MM.1S (cell line): ENCODE results near the gene XYLT1.

Experiments
- DNase-seq: peaks from one replicate; pipeline ENCODE4 v3.0.0-alpha.2; 2015
- H2AFZ ChIP-seq: fragments of 300-600 bp; sonication (generic); 2 replicates; pipeline ENCODE4 v1.6.0; 2016; ENCODE audit warnings: antibody characterized with exemption, low read length
- H3F3A ChIP-seq: fragments of 300-600 bp; sonication (generic); 2 replicates; pipeline ENCODE4 v1.6.1; 2016; ENCODE audit warnings: mild to moderate bottlenecking, antibody characterized with exemption, low read length, moderate library complexity, mixed read lengths; ENCODE audit not compliant: insufficient read depth
- H3K27ac ChIP-seq: fragments of 300-600 bp; sonication (generic); 2 replicates; pipeline ENCODE4 v1.5.1; 2016; ENCODE audit warnings: mild to moderate bottlenecking, low read length
- H3K27me3 ChIP-seq: fragments of 300-600 bp; sonication (generic); replicated peaks from 2 replicates; pipeline ENCODE4 v1.6.0; 2016; ENCODE audit warnings: low read length; ENCODE audit not compliant: insufficient read depth
- H3K36me3 ChIP-seq: fragments of 300-600 bp; sonication (generic); replicated peaks from 2 replicates; pipeline ENCODE4 v1.6.1; 2016; ENCODE audit warnings: mild to moderate bottlenecking, low read length, mixed read lengths; ENCODE audit not compliant: insufficient read depth
- H3K4me1 ChIP-seq: fragments of 300-600 bp; sonication (generic); 2 replicates; pipeline ENCODE4 v1.6.1; 2016; ENCODE audit warnings: low read length, mixed read lengths
- H3K4me2 ChIP-seq: fragments of 300-600 bp; sonication (generic); 2 replicates; pipeline ENCODE4 v1.6.0; 2016; ENCODE audit warnings: low read depth, low read length
- H3K4me3 ChIP-seq: fragments of 300-600 bp; sonication (generic); 2 replicates; pipeline ENCODE4 v1.5.1; 2016; ENCODE audit warnings: low read length, mixed read lengths
- H3K79me2 ChIP-seq: fragments of 300-600 bp; sonication (generic); 2 replicates; pipeline ENCODE4 v1.6.1; 2016; ENCODE audit warnings: mixed run types, low read length, mixed read lengths
- H3K9ac ChIP-seq: fragments of 300-600 bp; sonication (generic); 2 replicates; pipeline ENCODE4 v1.6.1; 2016; ENCODE audit warnings: low read length, mixed read lengths
- H3K9me2 ChIP-seq: fragments of 300-600 bp; sonication (generic); replicated peaks from 2 replicates; pipeline ENCODE4 v1.6.1; 2016; ENCODE audit warnings: mild to moderate bottlenecking, low read length, mixed read lengths; ENCODE audit not compliant: insufficient read depth
- H3K9me3 ChIP-seq: fragments of 300-600 bp; sonication (generic); replicated peaks from 2 replicates; pipeline ENCODE4 v1.6.1; 2016; ENCODE audit warnings: mild to moderate bottlenecking, low read length, mixed read lengths; ENCODE audit not compliant: insufficient read depth
- H4K20me1 ChIP-seq: fragments of 300-600 bp; sonication (generic); 2 replicates; pipeline ENCODE4 v1.6.1; 2016; ENCODE audit warnings: mild to moderate bottlenecking, low read length, moderate library complexity, mixed read lengths; ENCODE audit not compliant: insufficient read depth
- EZH2 ChIP-seq: fragments of 300-600 bp; sonication (generic); optimal IDR thresholded peaks from 2 replicates; pipeline ENCODE3; 2017; ENCODE audit warnings: low read depth, mild to moderate bottlenecking, antibody characterized with exemption, low read length, mixed read lengths
- EZH2phosphoT487 ChIP-seq: fragments of 300-600 bp; sonication (generic); IDR thresholded peaks from 2 replicates; pipeline ENCODE4 v1.6.1; 2018; ENCODE audit warnings: antibody characterized with exemption, low read length
- TF ChIP-seq, protein P1 (sequence below): fragments of 300-600 bp; sonication (generic); IDR thresholded peaks from 2 replicates; pipeline ENCODE4 v1.5.1; 2016; ENCODE audit warnings: antibody characterized with exemption, low read length, mixed read lengths

XYLT1 gene

GRCh38 chr16:17391715-17392114 lies 79.0 kb downstream of the XYLT1 start:
- Histone ChIP-seq H3K27ac (no peak overlapping the region), H3K4me2 (no peak overlapping the region), H3K4me1 (no peaks in the 10 kb centered on the region), H2AFZ (no peak overlapping the region), H3K4me3 (no peak overlapping the region), H3F3A (no peaks in the 10 kb centered on the region), H3K9ac (no peak overlapping the region), H4K20me1 (no peaks in the 10 kb centered on the region; the same call in 1 of the 2 replicates), H3K9me3 (no peaks in the 10 kb centered on the region), H3K9me2 (no peaks in the 10 kb centered on the region), H3K79me2 (peaks cover 48% of the 10 kb centered on the region), H3K36me3 (no peaks in the 10 kb centered on the region), H3K27me3 (no peaks in the 10 kb centered on the region)
- DNase-seq = no peak
- TF ChIP-seq, protein P1, sequence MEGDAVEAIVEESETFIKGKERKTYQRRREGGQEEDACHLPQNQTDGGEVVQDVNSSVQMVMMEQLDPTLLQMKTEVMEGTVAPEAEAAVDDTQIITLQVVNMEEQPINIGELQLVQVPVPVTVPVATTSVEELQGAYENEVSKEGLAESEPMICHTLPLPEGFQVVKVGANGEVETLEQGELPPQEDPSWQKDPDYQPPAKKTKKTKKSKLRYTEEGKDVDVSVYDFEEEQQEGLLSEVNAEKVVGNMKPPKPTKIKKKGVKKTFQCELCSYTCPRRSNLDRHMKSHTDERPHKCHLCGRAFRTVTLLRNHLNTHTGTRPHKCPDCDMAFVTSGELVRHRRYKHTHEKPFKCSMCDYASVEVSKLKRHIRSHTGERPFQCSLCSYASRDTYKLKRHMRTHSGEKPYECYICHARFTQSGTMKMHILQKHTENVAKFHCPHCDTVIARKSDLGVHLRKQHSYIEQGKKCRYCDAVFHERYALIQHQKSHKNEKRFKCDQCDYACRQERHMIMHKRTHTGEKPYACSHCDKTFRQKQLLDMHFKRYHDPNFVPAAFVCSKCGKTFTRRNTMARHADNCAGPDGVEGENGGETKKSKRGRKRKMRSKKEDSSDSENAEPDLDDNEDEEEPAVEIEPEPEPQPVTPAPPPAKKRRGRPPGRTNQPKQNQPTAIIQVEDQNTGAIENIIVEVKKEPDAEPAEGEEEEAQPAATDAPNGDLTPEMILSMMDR = no peak
- TF ChIP-seq EZH2 (no peak), EZH2phosphoT487 (no peak)

DNA sequence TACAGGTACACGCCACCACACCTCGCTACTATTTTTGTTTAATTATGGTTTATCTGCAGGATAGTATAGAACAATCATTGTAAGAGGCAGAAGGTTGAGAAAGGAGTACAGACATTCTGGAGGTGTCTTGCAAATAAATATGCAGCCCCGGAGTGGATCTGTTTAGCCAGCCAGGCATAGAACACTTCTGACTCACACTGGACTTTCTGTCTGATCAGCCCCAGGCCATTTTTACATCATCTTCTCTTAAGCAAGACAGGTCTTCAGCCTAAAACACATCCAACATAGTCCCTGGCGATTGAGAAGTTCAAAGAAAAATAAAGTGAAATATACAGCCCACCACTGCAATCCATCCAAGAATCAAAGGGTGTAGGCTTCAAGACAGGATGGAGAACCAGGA lies 81.4 kb downstream of the XYLT1 start:
- TF ChIP-seq, protein P1 = no peak
- no peak for TF ChIP-seq EZH2phosphoT487
- no peak for TF ChIP-seq EZH2
- no peaks in the 10 kb centered on the region for H3K9me2 ChIP-seq
- H3K4me2 ChIP-seq = no peak overlapping the region
- no peak overlapping the region for H2AFZ ChIP-seq
- no peaks in the 10 kb centered on the region for H3K9me3 ChIP-seq
- no peaks in the 10 kb centered on the region for H3K36me3 ChIP-seq
- no peak overlapping the region for H3K9ac ChIP-seq
- DNase-seq = no peak
- H3K27ac ChIP-seq = no peak overlapping the region
- no peaks in the 10 kb centered on the region for H3K4me1 ChIP-seq
- no peaks in the 10 kb centered on the region for H3F3A ChIP-seq
- H3K4me3 ChIP-seq = no peak overlapping the region
- no peaks in the 10 kb centered on the region for H3K27me3 ChIP-seq
- H3K79me2 ChIP-seq = peaks cover 52% of the 10 kb centered on the region
- H4K20me1 ChIP-seq = no peaks in the 10 kb centered on the region

DNA sequence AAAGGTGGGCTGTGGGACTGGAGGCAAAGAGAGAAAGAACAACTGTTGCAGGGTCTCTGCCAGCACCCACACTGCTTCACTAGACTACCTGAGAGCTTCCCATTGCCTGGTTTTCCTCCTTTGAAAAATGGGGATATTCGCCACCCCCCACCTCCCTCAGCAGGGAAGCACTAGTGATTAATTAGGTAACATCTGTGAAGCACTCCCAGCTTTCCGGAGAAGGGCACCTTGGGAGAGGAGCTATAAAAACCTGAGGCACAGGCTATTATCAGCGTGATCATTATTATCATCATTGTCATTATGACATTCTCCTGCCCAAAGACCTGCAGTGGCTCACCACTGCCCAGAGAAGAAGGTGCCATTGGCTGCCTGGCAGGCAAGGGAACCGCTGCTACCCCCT lies 83.5 kb downstream of the XYLT1 start:
- Histone ChIP-seq H3K27ac (no peak overlapping the region), H3K79me2 (peaks cover 57% of the 10 kb centered on the region), H3F3A (no peaks in the 10 kb centered on the region), H2AFZ (no peak overlapping the region), H4K20me1 (no peaks in the 10 kb centered on the region), H3K4me3 (no peak overlapping the region), H3K36me3 (no peaks in the 10 kb centered on the region), H3K9ac (no peak overlapping the region), H3K9me2 (no peaks in the 10 kb centered on the region), H3K4me1 (no peaks in the 10 kb centered on the region), H3K9me3 (no peaks in the 10 kb centered on the region), H3K4me2 (no peak overlapping the region), H3K27me3 (no peaks in the 10 kb centered on the region)
- DNase-seq = no peak
- TF ChIP-seq EZH2phosphoT487 (no peak), EZH2 (no peak)
- TF ChIP-seq, protein P1 = no peak
